ENCODE measurements around the gene CPA5. TPM values are rescaled to one million over a fixed set of nuclear protein-coding genes. Genes with fewer than 3 reads are reported as not detected.
A peak's percentile ranks its signal among the peaks of the same experiment; 100 is the strongest.

The CPA5 gene
- total RNA-seq (2014; rRNA removed) (1.3 TPM in 1 of 2 replicates, not detected in the other), Bru-seq, nascent RNA (percentile 14 among the genes with signal in this experiment), BruChase-seq, experiment 1, labeled RNA remaining after a 6-hour chase (percentile 12 among the genes with signal in this experiment), BruChase-seq, experiment 2, labeled RNA remaining after a 2-hour chase (percentile 3 among the genes with signal in this experiment)
- long read RNA-seq = 0 reads

- ATAC-seq = no peak
- ChIA-PET CTCF (no interaction called here), POLR2A (ENCODE audit: unreplicated experiment) (no interaction called here)
These were observed at the start of gene CPA5 for GRCh38 chr7:130344271-130344866. CPA5 (plus strand) TSS chr7:130344816; CDS start chr7:130346486, 1,670 bp downstream.

GRCh38 chr7:130296221-130296951, 48.2 kb upstream of the CPA5 start:
- POLR2A ChIA-PET (ENCODE audit: unreplicated experiment) = interaction anchor here (0.6 to 0.8 kb wide), 2 partner anchors 8 to 456 kb away, joined by 13 to 19 read pairs; no protein-coding TSS in a partner anchor
- Histone ChIP-seq H2AFZ (ENCODE audit: low read length) (no peak overlapping the region), H3K27me3 (ENCODE audit: low read length) (no peaks in the 10 kb centered on the region), H3K4me3 (ENCODE audit: low read length) (no peak overlapping the region), H3K9me3 (ENCODE audit: low read length) (peaks cover 8% of the 10 kb centered on the region; the same call in 1 of the 2 replicates), H3K27ac (ENCODE audit: low read length) (no peak overlapping the region), H3K36me3 (ENCODE audit: low read depth, low read length) (no peaks in the 10 kb centered on the region; the same call in 1 of the 2 replicates), H3K79me2 (ENCODE audit: low read length) (peaks cover 14% of the 10 kb centered on the region; the same call in 1 of the 2 replicates), H4K20me1 (ENCODE audit: low read length) (no peaks in the 10 kb centered on the region), H3K9me2 (replicated peaks; ENCODE audit: low read length) (no peaks in the 10 kb centered on the region), H3K9ac (ENCODE audit: low read length) (no peak overlapping the region), H3K4me1 (ENCODE audit: insufficient read depth, low read length) (peaks cover 25% of the 10 kb centered on the region), H3F3A (ENCODE audit: low read length, unreplicated experiment) (no peaks in the 10 kb centered on the region), H3K4me2 (ENCODE audit: low read length) (no peak overlapping the region)
- intact Hi-C loops (cut with micrococcal nuclease) = no loop called here
- TF ChIP-seq CTCF (conservative IDR thresholded peaks at IDR 0.05; ENCODE audit: low read depth, low read length) (no peak), EZH2 (IDR thresholded peaks at IDR 0.05; ENCODE audit: low read length, unreplicated experiment) (no peak), EZH2phosphoT487 (IDR thresholded peaks at IDR 0.05; ENCODE audit: borderline replicate concordance, low read length) (no peak)
- no peak for DNase-seq
- CTCF ChIA-PET = no interaction called here
- ATAC-seq = no peak
- no TSS peak for BruUV-seq (replicated peaks)

More at GRCh38 chr7:130344271-130344866, at the start of gene CPA5:
- no peaks in the 10 kb centered on the region for H3K4me1 ChIP-seq (ENCODE audit: insufficient read depth, low read length)
- no peak within 1 kb of the TSS for H3K27ac ChIP-seq (ENCODE audit: low read length)
- H3K9ac ChIP-seq (ENCODE audit: low read length) = no peak within 1 kb of the TSS
- no peaks in the 10 kb centered on the region for H3K36me3 ChIP-seq (ENCODE audit: low read depth, low read length)
- intact Hi-C loops (cut with micrococcal nuclease) = no loop called here
- no peaks in the 10 kb centered on the region for H3F3A ChIP-seq (ENCODE audit: low read length, unreplicated experiment)
- H3K9me3 ChIP-seq (ENCODE audit: low read length) = no peaks in the 10 kb centered on the region
- no peak within 1 kb of the TSS for H3K4me3 ChIP-seq (ENCODE audit: low read length)
- no peaks in the 10 kb centered on the region for H3K79me2 ChIP-seq (ENCODE audit: low read length)
- TF ChIP-seq EZH2phosphoT487 (IDR thresholded peaks at IDR 0.05; ENCODE audit: borderline replicate concordance, low read length) (no peak), CTCF (conservative IDR thresholded peaks at IDR 0.05; ENCODE audit: low read depth, low read length) (no peak), EZH2 (IDR thresholded peaks at IDR 0.05; ENCODE audit: low read length, unreplicated experiment) (no peak)
- H3K4me2 ChIP-seq (ENCODE audit: low read length) = no peak within 1 kb of the TSS
- BruUV-seq (replicated peaks) = no TSS peak
- no peaks in the 10 kb centered on the region for H3K9me2 ChIP-seq (replicated peaks; ENCODE audit: low read length)
- no peaks in the 10 kb centered on the region for H3K27me3 ChIP-seq (ENCODE audit: low read length)
- H4K20me1 ChIP-seq (ENCODE audit: low read length) = no peaks in the 10 kb centered on the region
- DNase-seq = no peak
- no peak within 1 kb of the TSS for H2AFZ ChIP-seq (ENCODE audit: low read length)
